Measurements from ENCODE around the gene DHRS7.
A peak's percentile ranks its signal among the peaks of the same experiment; 100 is the strongest.

Gene DHRS7

DNA sequence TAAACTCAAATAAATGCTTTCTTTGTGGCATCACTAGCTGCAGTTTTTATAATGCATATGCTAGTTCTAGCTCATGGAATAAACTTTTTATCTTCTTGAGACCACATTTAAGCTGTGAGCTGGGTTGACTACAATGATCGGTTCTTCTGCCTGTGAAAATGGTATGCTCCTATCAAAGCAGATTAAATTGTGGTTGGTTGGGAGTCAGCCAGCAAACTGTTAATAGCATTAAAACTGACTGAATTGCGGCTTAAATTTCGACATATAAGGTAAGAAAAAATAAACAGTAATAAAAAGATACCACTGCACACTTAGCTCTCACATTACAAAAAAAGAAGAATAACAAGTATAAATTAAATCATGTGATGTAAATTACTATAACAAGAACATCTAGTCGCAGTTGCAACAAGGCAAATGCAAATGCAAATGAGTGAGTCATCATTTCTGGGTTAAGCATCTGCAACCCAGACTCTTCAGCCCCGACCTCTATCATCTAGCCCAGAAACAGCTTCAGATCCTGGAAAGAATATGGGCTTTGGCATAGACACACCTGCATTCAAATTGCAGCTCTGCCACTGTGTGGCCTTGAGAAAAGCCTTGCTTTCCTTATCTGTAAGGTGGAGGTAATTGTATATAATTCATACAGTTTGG lies 19.8 kb upstream of the DHRS7 start:
- DNase-seq: no peak

DNA sequence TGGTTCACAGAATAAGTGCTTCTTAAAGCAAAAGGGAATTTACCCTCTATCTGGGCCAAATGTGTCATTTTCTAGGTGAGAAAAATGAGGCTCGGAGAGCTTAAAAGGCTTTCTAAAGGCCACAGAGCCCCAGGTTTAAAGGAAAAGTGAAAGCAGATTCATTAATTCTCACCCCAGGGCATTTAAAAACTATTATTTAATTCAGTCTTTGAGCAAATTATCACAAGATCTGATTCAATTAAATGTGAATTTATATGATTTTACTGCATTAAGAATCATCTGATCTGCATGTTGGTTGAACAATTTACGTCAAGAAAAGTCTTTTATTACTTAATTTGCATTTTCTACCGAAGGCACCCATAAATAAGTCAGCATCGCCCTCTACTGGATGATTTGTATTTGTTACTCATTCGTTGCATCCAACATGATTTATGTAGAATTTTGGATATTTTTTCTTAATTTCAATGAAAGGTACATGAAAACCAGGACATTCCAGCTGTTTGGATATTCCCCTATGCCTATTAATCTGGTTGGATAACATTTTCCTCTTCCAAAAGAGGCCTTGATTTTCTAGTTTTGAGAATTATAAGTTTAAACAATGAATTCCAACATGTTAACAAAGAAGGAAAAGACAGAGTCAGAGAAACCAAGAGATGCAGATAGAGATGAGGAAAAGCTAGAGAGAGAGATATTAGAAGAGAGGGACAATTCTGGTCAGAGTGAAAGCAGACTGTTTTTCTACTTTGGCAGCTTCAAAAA lies 19.1 kb upstream of the DHRS7 start:
- peak; percentile 44 for DNase-seq

DNA sequence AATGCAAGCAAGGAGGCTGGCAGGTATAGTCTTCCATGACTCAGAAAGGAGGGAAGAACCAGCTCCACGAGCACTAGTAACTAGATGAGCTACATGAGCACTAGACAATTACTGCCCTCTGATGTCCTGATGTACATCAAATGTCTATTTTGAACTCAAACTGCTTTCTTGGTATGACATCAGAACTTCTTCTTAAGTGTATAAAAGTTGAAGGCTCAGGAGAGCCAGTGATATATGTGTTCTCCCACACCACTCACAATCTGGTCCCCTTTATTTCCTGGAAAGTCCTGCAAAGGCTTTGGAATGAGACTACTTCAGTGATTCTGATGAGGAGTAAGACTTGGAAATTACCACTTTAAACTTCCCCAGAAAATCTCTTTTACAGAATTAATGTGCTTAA lies 18.5 kb upstream of the DHRS7 start:
- no peak for DNase-seq

DNA sequence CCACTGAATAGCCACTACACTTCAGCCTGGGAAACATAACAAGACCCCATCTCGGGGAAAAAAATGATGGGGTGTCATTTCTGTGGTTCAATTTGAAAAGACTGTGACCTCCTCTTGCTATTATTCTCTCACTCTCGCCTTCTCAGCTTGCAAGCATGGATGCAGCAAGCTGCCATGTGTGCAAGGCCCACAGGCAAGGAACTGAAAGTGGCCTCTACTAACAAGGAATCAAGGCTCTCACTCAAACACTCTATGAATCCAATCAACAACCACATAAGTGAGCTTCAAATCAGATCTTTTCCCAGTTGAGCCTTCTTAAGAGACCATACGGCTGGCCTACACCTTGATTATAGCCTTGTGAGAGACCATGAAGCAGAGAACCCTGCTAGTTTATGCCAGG lies 17.9 kb upstream of the DHRS7 start:
- no peak for DNase-seq

DNA sequence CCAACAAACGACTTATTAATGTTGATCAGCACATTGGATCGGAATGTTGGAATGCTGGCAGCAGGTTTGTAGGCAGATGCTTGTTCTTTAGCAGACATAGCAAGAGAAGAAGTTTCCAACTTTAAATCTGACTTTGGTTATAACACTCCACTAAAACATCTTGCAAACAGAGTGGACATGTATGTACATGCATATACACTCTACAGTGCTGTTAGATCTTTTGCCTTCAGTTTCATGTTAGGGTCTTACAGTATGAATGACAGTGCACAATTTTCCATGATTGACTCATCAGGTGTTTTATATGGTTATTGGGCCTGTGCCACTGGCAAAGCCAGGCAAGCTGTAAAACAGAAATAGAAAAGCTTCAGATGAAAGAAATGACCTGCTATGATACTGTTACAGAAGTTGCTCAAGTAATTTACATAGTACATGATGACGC lies 14.3 kb upstream of the DHRS7 start:
- DNase-seq: no peak

DNA sequence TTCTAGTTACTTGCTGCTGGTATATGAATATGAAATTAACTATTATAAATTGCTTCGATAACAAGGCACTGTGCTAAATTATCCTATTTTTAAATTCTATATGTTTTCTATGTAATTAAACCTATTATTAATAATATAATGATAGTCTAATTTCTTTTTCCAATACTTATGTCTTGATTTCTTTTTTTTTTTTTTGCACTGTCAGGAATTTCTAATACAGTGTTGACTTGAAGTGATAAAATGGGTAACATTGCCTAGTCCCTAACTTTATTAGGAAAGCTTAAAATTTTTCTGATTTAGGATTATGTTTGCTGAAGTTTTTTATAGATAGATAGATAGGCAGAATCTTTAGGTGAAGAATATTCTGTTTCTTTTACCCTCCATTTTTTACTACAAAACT lies 13.6 kb upstream of the DHRS7 start:
- DNase-seq: no peak

DNA sequence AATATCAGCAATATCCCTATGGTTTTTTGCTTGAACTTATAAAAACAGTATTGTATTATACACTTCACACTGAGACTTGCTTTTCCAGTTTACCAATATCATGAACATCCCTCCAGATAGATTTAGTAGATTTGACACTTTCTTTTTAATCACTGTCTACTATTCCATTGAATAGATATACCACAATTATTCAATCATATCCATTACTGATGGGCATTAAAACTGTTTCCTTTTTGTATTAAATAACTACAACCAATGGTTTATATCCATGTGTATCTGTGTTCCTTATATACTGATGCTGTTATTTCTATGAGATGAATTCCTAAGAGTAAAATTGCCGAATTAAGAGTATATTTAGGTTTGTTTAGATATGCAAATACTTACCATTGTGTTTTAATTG lies 13.0 kb upstream of the DHRS7 start:
- no peak for DNase-seq

DNA sequence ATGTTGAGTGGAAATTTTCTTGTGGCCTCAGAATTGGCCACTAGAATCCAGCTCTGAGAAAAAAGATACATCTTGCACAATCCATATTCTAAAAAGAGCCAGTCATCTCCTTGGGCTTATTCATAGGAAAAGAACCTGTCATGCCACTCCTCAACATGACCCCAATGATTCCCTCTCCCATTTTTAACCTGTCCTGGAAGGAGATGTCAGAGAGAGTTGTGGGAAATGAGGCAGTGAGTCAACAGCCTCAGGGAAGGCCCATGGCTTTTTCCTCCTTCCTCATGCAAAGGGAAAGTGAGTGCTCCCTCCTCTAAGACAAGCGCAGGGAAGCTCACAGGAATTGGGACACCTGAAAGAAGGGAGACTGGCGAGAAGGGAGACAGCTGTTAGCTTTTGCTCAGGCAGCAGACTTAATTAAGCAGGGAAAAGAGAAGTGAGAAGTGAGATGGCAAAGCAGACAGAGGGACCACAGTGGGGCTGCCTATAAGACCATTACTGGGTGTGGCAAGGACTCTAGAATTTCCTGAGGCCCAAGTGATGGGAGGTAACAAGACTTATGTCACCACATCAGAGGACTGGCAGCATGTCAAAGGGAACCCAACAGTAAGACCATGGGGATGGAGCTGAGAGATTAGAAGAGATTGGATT lies 10.2 kb upstream of the DHRS7 start:
- DNase-seq: no peak

DNA sequence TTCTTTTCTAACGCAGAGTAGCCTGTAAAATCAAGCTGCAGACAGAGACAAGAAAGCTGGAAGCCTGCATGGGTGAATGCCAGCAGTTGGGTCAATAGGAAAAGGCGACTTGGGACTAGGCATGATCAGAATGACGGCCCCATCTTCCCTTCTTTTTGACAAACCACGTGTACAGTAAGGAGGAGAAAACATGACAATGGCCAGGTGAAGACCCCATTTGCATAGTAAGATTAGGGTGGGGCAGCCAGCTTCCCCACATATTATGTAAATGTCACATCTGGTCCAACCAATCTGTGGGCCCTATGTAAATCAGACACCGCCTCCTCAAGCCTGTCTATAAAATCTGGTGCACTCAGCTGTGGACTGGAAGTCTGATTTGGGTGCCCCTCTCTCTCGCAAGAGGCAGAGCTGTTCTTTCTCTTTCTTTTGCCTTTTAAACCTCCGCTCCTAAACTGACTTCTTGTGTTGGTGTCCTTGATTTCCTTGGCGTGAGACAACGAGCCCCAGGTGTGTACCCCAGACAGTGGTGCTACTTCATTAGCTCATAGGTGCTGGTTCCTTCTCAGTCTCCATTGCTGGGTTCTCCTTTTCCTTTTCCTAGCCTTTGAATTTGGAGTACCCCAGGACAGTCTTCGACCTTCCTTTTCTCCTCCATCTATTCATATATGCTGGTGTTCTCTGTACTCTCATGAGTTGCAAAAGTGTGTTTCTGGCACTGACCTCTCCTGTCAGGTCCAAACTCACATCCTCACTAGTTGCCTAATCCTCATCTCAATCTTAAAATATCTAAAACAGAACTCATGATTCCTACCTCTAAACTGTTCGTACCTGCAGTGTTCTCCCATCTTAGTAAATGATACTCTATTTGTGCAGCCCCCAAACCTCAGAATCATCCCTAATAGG lies 9.4 kb upstream of the DHRS7 start:
- DNase-seq: no peak

DNA sequence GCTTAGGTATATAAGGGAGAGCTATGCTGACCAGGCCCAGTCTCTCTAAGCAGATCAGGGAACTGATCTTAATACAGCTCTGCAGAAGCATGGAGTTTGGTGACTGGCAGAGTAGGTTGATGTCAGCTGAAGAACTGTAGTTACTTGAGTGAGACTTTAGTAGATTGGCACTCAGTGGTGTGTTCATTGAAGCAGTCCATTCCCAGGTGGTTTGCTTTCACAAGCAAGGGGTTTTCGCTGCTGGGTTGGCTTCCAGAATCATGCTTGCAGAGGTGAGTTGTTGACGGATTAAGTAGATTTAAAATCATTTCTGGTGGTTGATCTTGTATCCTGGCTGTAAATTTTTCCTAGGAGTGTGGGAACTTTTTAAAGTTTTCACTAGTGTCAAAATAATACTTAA lies 6.5 kb upstream of the DHRS7 start:
- no peak for DNase-seq

DNA sequence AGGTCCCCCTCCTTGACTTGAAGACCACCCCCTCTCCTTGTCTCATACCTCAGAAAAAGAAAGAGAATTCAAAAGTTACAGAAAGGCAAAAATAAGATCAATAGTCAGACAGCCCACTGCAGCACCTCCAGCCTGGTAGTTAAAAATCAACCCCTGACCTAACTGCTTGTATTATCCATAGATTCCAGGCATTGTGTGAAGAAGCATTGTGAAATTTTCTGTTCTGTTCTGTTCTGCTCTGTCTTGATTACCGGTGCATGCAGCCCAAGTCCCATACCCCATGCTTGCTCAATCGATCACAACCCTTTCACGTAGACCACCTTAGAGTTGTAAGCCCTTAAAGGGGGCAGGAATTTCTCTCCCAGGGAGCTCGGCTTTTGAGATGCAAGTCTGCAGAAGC lies 5.8 kb upstream of the DHRS7 start:
- no peak for DNase-seq

DNA sequence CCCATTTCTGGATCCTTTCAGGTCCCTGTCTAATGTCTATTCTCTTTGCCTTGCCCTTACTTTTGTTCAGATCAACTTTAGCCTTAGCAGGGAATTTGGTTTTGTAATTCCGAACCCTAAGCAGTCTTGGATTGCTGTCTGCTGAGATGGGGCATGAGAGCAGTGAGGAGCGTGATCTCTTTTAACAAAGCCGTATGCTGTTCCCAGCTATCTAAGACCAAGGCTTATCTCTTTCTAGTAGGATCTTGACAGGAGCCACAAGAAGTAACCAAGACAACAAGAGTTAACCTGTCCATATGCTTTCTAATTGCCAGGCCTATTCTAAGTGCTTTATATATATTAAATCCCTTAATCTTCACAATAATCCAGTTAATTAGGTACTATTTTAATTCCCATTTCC lies 4.5 kb upstream of the DHRS7 start:
- no peak for DNase-seq

DNA sequence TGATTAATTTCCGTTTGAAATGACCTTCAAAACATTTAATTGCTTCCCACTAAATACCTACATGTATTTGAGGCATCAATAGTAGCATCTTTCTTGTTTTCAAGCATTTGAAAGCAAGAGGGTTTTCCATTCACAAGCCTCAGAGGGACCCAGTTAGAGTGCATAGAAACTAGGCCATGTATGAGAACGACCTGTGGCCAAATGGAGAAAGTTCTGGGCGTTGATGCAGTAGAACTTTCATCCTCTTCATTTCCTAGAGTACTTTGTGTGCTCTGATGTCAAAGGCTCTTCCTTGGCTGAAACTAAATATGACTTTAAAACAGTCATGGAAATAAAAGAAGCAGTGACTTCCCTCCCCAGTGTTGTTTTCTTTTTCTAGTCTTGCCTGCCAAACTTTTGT lies 944 bp upstream of the DHRS7 start:
- no peak for DNase-seq

DNA sequence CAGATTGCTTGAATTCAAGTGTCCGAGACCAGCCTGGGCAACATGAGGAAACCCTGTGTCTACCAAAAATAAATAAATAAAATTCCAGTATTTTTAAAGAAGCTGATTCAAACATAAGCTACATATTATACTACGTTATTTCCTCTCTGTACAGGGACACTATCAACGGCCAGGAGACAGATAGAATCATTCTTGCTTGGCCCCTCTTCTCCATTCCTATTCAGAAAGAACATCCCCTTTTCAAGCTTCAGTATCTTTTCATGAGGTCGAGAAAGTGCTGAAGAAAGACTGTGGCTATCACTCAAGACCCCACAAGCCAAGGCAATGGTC lies 314 bp upstream of the DHRS7 start:
- DNase-seq: no peak

DNA sequence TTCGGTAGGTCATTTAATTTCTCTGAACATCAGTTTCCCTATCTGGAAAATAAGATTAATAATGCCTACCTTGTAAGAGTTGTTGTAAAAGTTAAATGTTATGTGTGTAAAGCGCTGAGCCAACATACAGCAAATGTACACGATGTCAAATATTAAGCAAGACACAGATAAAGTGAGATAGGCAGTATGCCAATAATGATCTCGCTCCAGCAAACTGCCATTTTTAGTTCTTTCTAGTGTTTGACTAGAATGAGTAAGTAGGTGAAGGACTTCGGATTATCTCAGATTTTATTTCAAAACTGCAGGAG lies 840 bp downstream of the DHRS7 start:
- DNase-seq: no peak

DNA sequence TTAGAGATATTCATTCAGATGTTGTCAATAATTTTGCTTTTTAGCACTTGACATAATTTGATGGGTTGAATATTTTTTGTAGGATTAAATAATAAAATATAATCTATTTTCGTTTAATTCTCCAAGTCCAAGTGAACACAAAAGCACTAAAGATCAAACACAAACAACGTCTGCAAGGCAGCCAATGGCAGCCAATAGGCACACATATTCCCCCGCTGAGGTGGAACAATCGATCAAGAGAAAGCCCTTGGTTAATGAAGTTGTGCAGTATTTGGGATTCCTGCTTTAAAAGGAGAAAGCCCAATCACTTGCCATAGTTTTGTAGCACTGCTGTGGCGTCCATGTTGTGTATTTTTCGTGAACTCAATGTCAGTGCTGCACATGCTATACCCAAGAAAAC lies 1.5 kb downstream of the DHRS7 start:
- DNase-seq: no peak

DNA sequence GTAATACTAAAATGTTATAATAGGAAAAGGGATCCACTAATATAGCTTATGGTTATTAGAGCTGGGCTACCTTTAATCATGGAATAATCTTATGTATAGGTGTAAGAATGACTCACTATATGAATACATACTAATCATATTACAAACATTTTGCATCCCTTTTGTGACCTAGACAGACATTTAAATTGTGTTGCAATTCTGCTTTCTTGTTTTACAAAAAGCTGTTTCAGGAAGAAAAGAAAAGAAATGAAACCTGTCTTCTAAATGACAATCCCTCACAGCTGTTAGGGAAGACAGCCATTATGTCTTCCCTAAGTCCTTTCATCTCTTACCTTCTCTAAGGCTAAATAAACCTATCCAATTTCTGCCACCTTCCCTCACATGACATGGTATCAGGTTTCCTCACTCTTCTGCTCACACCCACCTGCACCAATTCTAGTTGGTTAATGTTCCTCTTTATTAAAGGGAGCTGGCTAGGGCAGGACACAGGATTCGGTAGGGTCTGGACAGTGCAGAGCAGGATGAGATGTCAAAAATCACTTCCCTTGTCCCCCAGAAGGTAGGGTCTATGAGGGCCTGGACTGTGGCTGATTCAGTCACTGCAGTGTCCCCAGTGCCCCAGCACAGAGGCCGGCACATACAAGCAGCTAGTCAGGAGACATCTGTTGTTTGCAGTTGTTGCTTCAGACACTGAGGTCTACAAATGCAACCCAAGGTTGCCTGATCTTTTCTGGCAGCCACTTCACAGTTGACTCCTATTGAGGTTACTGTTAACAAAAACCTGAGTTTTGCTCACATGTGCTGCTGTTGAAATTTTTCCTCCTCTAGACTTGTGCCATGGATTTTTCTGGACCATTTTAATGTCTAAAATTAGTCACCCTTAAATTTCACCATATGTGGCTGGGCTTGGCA lies 3.7 kb downstream of the DHRS7 start:
- no peak for DNase-seq

DNA sequence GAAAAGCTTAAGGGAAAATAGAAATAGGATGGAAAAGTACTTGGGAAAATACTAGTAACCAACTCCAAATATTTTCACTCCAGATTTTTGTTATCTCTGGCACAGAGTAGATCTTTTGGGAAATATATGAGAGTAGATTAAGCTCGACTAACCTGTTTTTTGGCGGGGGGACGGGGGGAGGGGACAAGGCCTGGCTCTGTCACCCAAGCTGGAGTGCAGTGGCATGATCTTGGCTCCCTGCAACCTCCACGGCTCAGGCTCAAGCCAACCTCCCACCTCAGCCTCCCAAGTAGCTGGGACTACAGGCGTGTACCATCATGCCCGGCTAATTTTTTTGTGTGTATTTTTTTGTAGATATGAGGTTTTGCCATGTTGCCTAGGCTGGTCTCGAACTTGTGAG lies 4.8 kb downstream of the DHRS7 start:
- no peak for DNase-seq

DNA sequence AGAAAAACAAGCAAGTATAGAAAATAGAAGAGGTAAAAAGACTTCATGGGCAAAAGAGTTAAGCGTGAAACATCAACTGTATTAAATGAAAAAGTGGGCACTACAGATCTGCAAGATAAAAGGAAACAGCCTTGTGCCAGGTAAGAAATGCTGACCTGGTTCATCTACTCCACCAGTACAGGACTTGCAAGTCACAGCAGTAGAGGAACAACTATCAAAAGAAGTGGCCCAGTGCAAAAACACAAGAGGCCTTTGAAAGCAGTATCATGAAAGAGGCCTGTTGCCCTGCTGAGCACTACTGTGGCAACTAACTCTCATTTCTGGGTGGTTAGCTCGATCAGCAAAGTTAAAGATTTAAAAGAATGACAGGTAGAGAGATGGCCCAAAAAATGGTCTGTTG lies 10.5 kb downstream of the DHRS7 start:
- DNase-seq: no peak

DNA sequence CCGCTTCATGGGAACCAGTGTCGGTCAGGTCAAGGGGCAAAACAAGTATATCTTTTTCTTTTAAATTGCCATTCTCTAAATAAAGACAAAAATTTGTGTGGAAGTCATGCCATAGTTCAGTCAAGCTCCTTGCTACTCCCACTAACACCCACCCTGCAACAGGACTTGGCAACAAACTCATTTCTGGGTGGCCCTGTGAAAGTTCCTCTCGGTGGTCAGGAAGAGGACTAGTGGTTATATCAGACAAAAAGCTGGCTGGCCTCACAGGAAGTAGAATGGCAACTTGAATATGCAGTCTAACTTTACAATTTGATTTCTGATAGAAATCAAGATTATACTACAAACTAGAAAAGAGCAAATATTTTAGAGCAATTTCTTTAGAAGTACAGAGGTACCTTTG lies 11.2 kb downstream of the DHRS7 start:
- DNase-seq: no peak

DNA sequence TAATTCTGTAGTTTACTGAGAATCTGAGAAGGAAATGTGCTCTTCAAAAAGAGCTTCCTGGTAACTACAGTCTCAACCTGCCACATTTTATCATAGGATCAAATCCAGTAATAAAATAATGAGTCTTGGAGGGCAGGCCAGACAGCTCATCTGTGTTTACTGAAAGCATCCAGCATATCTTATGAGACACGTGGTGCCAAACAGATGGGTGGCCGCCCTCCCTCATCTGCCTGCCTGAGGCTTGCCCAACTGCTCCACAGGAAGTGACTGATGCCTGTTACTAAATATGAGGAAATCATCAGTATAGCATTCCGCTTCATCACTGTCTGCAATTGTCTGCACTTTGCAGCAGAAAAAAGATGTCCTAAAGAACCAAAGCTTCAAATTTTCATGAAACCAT lies 13.5 kb downstream of the DHRS7 start:
- DNase-seq: peak; percentile 53

DNA sequence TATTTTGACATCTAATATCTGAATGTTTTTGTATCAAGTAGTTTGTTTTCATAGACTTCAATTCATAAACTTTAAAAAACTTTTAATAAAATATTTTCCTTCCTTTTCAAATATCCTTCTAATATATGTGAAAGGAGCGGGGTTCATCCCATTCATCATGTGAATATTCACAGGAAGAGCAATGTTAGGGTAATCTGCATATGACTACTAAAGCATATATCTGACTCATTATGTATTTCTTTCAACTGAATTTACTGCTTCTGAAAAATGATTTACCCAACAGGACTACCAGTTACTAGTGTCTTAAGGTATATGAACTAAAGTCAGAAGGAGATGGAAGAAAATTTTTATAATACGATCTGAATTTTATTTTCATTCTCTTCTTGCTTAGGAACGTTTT lies 30.5 kb downstream of the DHRS7 start:
- DNase-seq: no peak

DNA sequence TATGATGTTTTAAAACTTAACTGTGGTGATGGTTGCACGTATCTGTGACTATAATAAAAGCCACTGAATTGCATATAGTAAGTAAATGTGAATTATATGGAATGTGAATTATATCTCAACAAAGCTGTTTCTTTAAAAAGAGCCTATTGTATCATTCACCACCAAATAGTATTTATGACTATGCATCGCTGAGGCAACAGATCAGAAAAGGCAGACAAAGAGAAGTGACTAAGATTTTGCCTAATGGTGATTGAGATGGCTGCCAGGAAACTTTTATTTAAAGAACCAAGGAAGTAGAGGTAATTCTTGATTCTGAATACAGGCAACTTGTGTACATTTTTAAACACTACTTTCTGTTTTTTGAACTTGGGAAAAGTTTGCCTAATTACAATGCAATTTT lies 31.7 kb downstream of the DHRS7 start:
- DNase-seq: no peak

All from effector CD4-positive, alpha-beta T cell (primary cell).